Dedifferentiated amniotic fluid mesenchymal stem cell (primary cell): ENCODE measurements around the gene PPP2R2C.

Experiments
- DNase-seq: peaks from one replicate; pipeline ENCODE4 v3.0.0-alpha.2; 2016; ENCODE audit errors: extremely low spot score

The PPP2R2C gene

DNA sequence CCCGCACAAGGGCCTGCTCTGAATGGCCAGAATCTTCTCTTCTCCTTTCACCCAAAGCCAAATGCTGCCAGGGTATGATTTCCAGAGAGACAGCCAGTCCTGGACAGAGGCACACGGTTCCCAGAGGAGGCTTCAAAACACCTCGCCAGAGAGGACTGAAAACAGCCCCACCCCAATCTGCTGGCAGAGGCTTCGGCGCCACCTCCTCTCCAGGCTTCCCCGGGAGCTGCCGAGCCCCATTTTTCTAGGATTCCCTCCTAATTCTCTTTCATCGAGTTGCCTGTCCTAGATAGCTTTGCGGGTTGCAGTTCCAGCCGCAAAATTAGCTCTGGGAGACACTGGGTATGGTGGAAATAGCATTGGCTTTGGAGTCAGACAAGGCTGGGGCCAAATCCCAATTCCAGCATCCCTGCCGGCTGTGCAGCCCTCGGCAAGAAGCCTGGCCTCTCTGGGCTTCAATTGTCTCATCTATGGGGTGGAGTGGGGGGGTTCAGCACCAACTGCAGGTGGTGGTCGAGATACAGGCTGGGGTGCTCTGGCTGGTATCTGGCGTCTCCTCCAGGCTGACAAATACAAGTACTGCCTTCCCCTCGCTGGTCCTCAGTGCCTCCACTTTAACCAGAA, 22.6 kb downstream of the PPP2R2C start:
- DNase-seq = no peak

DNA sequence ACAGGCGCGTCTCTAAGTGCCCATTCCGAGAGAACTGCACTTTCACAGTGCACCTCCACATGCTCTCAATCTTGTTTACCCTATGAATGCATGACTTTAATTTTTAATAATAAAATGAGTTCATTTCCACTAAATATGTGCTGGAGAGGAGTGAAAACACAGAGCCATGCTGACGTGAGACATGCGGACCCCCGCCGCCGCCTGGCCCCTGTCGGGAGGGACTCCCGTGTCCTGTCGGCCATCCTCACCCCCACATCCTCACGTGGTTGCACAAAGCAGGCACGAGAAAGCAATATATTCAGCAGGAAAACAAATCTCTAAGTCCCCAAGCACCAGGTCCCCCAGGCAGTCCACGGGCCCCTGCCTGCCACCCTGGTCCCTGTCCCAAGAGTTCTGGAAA, 23.1 kb downstream of the PPP2R2C start:
- no peak for DNase-seq

DNA sequence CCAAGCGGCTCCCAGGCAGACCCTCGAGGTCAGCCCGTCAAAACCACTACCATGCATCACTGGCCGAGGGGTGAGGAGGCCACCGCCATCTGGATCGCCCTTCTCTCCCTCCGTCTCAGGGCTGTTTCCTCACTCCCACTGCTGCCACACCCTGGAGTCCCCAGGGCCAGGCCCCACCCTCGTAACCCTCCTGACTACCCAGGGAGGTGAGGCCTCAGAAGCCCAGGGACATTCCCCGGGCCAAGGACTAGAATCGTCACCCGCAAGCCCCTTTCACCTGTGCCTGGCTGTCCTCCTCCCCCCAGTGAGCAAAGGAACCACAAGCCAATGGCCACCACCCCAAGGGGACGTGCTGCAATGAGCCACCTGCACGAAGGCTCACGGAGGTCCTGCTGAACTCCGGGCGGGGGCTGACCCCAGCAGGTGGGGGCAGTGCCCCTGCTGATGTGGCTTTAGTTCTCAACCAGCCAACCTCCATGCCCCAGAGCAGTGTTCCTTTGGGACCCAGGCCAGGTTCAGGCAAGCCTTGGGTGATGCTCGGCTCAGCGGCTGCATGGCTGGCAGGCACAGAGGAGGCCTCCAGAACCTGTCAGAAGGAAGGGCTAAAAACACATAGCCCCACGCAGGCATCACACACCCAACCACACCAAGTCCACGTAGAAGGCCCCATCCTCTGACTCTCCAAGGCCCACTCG, 23.8 kb downstream of the PPP2R2C start:
- no peak for DNase-seq

DNA sequence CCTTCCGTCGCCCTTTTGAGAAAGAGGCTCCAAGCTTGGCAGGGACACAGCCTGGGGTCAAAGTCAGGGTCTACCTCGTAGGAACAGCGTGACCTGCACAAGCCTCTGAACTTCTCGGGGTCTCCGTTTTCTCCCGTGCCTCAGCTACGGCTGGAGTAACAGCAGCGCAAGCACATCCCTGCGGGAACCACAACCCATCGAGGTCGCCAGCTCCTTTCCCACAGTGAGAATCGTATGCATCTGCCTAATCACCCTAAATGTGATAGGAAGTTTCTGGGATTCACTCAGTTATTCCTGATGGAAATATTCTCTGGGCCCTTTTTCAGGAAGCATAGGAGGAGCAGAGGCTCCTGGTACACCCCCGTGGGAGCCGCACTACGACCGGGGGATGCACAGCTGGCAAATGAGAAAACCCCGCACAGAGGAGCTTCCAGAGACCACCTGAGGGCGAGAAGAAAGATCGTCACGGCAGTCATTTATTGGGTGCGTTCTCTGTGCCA, 24.7 kb downstream of the PPP2R2C start:
- no peak for DNase-seq

DNA sequence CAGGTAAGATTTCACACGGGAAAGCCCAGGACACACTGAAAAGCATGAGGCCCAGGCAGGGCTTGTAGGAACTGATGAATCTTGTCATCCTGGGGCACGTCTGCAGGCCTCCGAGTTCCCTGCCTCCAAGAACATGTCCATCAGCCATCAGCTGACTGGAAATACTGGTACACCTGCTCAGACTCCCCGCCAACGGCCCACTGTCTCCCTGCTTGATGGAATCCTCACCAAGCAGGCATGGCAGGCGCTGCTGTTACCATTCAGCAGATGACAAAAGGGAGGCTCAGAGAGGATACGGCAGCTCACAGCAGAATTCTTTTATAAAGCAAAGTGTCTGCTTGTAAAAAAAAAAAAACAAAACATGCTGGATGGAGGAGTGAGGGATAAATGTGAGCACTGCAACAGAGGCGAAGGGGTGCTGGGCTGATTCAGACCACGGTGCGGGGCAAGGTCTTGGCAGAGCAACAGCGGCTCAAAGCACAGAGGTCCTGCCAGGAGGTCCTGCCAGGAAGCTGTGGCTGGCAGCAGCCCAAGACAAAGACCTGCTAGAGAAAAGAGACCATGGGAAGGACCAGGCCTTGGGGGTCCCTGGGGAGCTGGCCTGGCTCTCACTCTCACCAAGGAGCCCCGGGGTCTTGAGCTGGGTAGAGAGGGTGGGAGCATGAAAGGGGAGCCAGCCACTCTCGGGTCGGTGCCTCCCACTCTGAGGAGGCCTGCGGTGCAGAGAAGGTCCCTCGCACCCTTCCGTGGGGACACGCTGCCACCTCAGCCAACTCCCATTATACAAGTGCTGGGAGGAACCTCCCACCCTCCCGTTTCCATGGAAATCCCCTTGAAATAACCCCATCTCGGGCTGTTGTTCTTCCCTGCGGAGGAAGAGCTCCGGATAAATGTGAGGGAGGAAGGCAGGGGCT, 25.6 kb downstream of the PPP2R2C start:
- DNase-seq = no peak

DNA sequence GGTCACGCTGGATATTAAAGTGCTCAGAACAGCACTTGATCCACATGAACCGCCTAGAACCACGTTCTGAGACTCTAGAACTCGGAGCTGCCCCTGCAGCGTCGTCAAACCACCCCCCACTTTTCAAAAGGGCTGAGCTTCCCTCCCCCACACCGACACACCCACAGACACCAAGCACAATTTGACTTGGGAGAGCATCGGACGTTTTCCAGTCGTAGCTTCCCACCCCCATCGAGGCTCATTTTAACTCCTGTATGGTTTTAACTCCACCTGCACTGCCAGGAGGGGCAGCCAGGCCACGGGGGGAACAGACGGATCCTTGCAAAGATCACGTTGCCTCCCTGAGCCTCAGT, 26.3 kb downstream of the PPP2R2C start:
- DNase-seq = no peak

DNA sequence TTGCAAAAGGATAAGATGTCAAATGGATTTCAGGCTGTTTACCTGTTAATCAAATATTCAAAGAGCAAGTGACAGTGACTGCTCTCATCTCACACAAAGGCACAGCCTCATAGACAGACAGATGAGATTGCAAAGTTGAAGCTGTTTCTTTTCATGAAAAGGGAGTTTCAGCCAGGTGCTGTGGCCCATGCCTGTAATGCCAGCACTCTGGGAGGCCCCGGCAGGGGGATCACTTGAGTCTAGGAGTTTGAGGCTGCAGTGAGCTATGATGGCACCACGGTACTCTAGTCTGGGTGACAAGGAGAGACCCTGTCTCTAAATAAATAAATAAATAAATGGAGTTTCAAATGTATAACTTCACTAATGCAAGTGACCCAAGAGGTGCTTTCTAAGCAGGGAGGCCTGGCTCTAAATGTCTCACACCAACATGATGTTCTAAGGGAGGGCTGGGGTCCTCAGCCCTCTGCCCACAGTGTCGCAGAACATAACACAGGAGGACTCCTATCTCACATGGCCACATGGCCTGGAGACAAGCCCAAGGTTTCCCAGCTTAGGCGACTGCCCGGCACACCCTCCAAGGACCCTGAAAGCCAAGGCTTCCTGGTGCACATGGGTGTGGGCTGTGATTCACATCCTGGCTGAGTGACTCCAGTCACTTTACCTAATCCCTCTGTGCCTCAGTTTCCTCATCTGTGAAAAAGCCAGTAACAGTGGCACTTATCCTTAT, 26.8 kb downstream of the PPP2R2C start:
- DNase-seq = no peak

DNA sequence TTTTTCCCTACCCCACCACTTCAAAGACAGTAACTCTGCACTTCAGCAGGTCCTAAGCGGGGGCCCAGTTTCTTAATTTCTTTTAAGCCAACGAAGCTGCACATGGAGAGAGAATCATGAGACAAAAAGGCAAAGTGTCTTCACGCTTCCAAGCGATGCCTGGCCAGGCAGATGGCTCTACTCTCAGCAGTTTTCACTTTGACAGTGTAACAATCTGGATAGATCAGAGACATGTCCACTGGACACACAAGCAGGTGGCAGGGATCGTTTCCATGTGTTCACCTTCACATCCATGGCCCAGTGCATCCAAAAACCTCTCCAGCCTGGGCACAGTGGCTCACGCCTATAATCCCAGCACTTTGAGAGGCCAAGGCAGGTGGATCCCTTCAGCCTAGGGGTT, 27.8 kb downstream of the PPP2R2C start:
- DNase-seq = no peak

DNA sequence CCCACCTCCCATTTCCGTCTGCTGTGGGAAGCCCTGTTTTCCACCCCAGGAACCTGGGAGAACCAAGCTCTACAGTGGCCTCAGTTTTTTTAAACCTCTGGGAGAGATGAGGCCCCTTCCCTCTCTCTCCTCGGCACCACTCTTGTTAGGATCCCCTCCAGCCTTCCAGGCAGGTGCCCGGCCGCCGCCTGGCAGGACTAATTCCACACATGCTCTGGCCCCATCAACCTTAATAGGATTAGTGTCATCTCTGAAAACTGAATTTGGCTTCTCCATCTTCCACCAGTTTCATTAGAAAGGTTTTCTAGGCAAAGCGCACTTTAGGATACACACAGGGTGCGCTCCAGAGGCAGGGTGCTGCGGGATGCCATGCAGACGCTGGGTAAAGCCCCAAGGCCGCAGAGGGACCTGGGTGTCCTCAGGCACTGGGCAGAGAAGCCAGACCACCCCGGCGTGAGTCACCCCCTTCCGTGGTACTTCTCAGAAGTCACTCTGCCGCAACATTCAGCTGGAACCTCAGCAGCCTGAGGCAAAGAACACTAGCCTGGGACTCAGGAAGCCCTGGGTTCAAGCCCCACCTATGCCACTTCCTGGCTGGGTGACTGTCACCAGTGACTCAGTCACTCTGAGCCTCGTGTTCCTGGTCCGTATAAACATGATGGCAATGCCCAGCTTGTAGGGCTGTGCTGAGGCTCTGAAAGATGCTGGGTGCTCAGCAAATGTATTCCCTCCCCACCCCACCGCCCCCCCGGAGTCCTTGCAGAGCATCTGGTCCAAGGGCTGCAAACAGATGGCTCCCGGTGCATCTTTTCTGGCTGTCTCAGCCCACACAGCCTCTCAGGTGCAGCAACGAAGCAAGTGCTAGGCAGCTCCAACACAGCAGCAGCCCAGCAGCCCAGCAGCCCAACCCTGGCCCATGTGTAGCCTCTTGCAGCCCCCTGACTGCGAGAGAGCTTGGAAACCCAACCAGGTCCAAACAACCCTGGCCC, 29.1 kb downstream of the PPP2R2C start:
- DNase-seq = no peak

DNA sequence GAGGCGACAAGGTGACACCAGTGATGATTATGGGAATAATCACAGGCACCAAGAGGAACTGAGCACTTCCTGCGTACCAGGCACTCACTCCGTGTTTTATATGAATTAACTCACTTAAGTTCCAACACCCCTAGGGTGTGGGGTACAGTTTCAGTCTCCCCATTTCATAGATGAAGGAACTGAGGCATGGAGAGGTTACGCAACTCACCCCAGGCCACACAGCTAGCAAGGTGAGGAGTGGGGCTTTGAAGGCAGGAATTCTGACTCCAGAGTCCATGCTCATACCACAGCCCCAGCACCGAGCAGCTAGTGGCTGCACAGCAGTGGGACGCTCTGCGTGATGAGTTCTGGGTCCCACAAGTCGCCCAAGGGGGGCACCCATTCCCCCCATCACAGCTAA, 29.9 kb downstream of the PPP2R2C start:
- no peak for DNase-seq

DNA sequence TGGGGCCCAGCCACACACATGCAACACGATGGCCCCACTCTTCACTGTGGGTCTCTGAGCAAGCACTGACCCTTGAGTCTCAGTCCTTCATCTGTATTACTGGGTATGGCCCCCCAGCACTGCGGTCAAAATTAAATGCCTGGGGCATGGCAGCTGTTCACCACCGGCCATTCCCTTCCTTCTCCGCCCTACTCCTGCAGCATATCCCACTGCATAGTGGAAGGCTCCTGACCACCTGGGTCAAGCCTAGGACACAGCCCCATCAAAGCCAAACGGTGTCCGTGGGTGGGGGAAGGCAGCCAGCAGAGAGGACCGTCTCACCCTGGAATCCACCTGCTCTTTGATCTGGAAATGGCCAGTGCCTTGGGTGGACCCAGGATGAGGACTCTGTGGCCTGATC, 30.7 kb downstream of the PPP2R2C start:
- no peak for DNase-seq

DNA sequence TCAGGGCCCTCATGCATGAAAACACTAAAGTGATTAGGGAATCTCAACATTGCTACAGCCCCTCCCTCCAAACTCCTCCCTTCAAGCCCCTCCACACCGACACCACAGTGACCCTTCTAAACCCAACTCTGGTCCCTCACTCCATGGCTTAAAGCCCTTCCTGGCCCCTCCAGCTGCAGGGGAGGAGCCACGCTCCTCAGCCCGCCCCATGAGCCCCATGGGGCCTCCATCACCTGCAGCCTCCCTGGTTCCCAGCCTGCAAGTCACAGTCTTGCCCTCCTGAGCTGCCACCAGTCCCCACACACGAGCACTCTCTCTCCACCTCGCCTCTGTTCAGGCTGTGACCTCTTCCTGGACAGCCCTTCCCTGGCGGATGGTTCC, 31.2 kb downstream of the PPP2R2C start:
- no peak for DNase-seq

DNA sequence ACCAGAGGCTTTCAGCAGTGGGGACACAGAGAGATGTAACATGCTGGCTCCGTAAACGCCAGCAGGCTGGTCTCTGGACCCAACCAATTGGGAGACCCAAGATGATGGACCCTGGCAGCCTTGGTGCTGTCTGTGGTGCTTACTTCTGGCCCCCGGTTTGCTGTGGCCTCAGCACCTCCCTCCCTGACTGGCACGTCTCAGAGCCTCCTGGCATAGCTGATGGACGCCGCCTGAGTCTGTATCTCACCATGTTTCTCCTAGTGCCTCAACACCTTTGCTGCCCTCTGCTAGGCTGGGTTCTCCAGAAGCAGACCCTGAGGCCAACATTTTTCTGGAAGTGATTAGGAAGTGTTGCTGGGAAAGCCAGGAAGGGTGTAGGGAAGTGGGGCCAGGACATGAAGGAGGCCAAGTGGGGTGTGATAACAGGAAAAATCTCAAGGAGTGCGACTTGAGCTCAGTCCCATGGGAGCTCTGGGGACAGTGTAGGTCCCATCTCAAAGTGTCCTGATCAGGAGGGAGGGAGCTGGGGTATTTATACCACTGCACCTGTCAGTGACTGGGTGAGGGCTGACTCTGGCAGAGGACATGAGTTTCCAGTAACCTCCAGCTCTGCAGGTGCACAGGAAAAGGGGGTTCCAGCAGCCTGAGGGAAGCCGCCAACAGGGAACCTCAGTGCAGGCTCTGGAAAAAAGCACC, 31.8 kb downstream of the PPP2R2C start:
- DNase-seq = no peak

DNA sequence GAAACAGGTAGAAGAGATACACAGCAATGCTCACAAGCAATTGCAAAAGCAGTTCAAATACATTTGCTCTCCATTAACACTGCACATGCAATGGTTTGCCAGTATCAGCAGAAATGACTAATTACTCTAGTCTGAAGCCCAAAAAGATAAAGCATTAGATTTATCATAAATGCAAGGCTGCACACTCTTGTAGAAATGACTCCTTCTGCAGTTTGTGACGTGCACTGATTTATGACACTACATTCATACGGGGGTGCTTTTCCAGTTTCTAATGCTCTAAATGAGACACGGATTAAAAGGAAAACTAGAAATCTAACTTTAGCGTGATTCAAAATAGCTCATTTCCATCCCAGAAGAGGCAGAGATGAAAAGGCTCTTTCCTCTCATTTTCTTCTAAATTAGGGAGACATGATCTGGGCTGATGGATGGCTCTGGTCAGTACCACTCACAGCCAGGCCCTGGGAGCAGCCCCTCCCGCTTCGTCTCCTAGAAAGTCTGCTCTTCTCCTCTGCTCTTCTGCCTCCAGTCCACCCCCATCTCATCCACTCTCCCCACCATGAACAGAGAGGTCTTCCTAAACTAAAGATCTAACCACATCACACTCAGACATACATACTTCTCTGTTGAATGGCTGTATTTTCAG, 33.2 kb downstream of the PPP2R2C start:
- DNase-seq = no peak

DNA sequence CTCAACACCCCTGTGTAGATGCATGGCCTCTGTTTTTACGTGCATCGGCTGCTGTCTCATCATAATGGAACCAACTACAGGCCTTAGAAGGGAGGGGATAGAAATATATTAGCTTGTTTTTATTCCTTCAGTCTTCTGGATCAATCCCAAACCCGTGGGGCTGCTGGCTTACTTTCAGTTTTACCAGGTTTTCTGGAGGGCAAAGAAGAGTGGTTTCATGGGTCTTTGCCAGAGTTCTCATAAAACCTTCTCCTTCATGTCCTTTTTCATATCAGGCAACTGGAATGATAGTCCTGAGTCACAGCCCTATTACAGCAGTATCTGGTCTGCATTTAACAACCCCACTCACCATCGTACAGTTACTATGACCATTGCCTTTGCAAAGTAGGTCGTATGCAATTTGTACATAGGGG, 34.6 kb downstream of the PPP2R2C start:
- DNase-seq = no peak

DNA sequence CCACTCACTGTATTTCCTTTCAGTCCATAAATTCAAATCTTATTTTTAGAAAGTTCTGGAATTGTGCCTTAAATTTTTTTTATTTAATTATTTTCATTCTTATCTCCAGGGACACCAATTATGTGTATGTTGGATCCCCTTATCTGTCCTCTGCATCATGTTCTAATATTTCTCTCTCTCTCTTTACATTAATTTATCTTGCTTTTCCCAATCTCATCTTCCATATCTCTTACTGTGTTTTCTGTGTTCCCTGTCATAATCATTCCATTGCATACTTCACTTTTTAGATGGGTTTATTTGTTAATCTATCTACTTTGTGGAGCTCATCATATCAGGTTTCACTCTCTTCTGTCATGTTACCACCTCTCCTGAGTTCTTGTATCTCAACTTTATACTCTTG, 37.4 kb downstream of the PPP2R2C start:
- DNase-seq = no peak

DNA sequence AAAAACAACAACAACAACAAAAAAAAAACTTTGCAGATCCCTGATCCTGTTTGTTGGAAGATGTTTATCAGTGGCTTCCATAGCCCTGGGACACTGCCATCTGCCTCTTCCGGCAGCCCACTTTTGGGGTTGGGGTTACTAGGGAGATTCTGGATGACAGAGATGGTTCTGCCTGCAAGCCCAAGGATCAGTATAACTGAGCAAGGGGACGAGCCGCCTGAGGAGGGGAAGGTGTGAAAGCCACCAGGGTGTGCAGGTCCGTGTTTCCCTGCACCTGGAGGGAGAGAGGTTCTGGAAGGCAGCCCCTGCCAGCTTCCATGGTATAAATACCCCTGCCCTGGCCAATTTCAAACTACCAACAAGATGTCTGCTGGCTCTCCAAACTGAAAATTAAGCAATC, 41.5 kb downstream of the PPP2R2C start:
- no peak for DNase-seq

DNA sequence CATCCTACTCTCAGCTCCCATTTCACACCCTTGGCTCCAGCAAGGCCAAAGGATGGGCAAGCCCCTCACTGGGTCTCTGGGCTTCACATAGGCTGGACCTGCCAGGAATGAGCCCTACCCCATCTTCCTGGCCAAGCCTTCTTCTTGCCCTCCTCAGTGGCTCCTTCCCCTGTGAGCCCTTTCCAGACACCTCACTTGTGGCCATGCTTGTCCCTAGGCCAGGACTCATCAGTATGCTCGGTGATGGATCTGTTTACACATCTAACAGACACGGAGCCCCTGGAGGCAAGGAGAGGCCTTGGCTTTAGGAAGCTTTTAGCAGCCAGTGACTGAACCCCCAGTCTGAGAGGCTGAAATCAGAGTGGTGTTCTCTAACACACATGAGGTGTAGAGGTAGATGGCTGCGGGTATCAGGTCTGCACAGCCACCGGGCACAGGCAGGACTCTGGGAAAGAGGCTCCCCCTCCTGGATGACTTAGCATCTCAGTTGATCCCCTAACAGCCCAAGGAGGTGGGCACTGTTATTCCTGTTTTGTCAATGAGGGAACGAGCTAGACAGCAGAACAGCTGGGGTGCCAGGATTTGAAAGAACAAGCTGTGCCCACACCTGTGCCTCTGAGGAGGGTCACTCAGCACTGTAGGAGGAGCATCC, 44.8 kb downstream of the PPP2R2C start:
- DNase-seq = no peak
